Mesothelial cell of epicardium (in vitro differentiated cells): ENCODE results near the gene RHBDF2. TPM values are rescaled to one million over a fixed set of nuclear protein-coding genes. Genes with fewer than 3 reads are reported as not detected.

ENCODE experiments used
- DNase-seq, 2 experiments: peaks; one replicate each; pipeline ENCODE4 v3.0.0; 2021; ENCODE audit warnings: low spot score in 2 of 2; ENCODE audit not compliant: unreplicated experiment in 2 of 2
- H3K27ac Mint-ChIP-seq: 2 replicates; pipeline ENCODE4 v1.8.0; 2021; ENCODE audit warnings: mixed read lengths
- H3K27me3 Mint-ChIP-seq: 2 replicates; pipeline ENCODE4 v1.8.0; 2021; ENCODE audit warnings: low read depth, mixed read lengths
- H3K36me3 Mint-ChIP-seq: 2 replicates; pipeline ENCODE4 v1.8.0; 2021; ENCODE audit warnings: mixed read lengths
- H3K4me1 Mint-ChIP-seq: 2 replicates; pipeline ENCODE4 v1.8.0; 2021; ENCODE audit warnings: mixed read lengths
- H3K4me3 Mint-ChIP-seq: 2 replicates; pipeline ENCODE4 v1.8.0; 2021; ENCODE audit warnings: mild to moderate bottlenecking, moderate library complexity, mixed read lengths
- H3K9me3 Mint-ChIP-seq: 2 replicates; pipeline ENCODE4 v1.8.0; 2021; ENCODE audit warnings: mixed read lengths
- total RNA-seq: library from RNA; stranded (reverse); gene quantifications from 3 replicates; pipeline ENCODE4 v1.2.1, GENCODE V29; 2021
- TF ChIP-seq, protein P1 (sequence below): fragments of 200-600 bp; sonication (generic); IDR thresholded peaks from one replicate; pipeline ENCODE4 v1.5.0; 2021; ENCODE audit warnings: antibody characterized with exemption; ENCODE audit not compliant: unreplicated experiment

Gene RHBDF2
- total RNA-seq, 1 donor from 2014 or later = 21.5 TPM

DNA sequence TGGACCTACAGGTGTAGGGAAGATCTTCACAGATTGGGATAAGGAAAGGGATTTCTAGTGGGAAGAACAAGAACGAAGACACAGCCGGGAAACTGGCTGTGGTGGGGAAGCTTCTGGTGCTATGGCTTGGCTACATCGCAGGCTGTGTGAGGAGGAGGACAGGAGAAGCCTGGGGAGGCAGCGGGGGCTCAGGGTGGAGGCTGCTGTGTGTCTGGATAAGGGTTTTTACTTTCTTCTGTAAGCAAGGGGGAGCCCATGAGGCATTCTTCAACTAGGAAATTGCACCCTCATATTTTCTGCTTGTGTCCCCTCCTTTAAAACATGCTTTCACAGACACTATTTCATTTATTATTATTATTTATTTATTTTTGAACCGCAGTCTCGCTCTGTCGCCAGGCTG lies 2.9 kb upstream of the RHBDF2 start:
- H3K27me3 Mint-ChIP-seq = peaks cover 23% of the 10 kb centered on the region
- no peak overlapping the region for H3K27ac Mint-ChIP-seq
- TF ChIP-seq, protein P1, sequence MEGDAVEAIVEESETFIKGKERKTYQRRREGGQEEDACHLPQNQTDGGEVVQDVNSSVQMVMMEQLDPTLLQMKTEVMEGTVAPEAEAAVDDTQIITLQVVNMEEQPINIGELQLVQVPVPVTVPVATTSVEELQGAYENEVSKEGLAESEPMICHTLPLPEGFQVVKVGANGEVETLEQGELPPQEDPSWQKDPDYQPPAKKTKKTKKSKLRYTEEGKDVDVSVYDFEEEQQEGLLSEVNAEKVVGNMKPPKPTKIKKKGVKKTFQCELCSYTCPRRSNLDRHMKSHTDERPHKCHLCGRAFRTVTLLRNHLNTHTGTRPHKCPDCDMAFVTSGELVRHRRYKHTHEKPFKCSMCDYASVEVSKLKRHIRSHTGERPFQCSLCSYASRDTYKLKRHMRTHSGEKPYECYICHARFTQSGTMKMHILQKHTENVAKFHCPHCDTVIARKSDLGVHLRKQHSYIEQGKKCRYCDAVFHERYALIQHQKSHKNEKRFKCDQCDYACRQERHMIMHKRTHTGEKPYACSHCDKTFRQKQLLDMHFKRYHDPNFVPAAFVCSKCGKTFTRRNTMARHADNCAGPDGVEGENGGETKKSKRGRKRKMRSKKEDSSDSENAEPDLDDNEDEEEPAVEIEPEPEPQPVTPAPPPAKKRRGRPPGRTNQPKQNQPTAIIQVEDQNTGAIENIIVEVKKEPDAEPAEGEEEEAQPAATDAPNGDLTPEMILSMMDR = no peak
- H3K36me3 Mint-ChIP-seq = no peaks in the 10 kb centered on the region
- no peak for DNase-seq
- peaks cover 30% of the 10 kb centered on the region for H3K4me1 Mint-ChIP-seq
- H3K4me3 Mint-ChIP-seq = no peak overlapping the region
- no peaks in the 10 kb centered on the region for H3K9me3 Mint-ChIP-seq

- Mint-ChIP-seq H3K27me3 (peaks cover 12% of the 10 kb centered on the region), H3K4me3 (no peak overlapping the region), H3K36me3 (no peaks in the 10 kb centered on the region), H3K9me3 (no peaks in the 10 kb centered on the region), H3K4me1 (peaks cover 44% of the 10 kb centered on the region), H3K27ac (no peak overlapping the region)
- no peak for DNase-seq
- TF ChIP-seq, protein P1 = no peak
These were observed 1.4 kb upstream of the RHBDF2 start for GRCh38 chr17:76502341-76503211.

DNA sequence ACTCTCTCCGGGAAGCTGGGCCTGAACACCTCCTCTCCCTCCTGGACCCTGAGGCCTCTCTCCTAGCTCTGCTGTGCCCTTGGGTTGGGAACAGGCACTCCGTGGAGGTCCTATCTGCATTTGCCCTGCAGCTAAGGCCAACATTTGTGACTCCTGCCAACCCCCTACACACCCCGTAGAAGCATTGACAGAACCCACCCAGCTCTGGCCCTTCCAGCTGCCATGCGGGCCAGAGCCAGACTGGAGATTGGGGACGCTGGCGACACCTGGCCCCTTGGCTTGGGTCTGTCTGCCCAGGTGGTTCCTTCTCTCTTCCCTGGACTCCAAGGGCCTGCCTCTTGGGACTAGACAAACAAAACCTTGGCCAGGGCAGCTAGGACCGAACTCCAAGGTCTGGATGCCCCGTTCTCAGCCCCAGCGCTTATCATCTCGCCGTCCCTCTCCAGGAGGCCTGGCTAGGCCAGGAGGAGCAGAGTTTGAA lies 644 bp upstream of the RHBDF2 start:
- no peak for DNase-seq
- Mint-ChIP-seq H3K4me1 (peaks cover 44% of the 10 kb centered on the region), H3K9me3 (no peaks in the 10 kb centered on the region), H3K4me3 (peak overlapping the region; percentile 76), H3K27me3 (peaks cover 7% of the 10 kb centered on the region), H3K36me3 (no peaks in the 10 kb centered on the region), H3K27ac (peak overlapping the region; percentile 90)
- TF ChIP-seq, protein P1 = no peak

DNA sequence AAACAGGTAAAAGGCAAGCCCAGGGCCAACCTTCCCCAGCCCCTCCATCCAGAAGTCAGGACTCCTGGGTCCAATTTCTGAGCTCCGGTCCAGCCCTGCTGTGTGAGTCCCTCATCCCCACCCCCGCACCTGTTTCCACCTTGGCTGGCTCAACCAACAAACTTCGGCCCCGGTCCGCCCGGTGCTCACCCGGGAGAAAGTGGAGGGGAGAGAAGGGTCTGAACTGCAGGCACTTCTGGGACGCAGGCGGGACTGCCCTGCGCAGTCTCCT lies 541 bp downstream of the RHBDF2 start:
- Mint-ChIP-seq H3K36me3 (no peaks in the 10 kb centered on the region), H3K27ac (no peak overlapping the region), H3K4me3 (peak overlapping the region; percentile 69), H3K27me3 (peaks cover 5% of the 10 kb centered on the region), H3K9me3 (no peaks in the 10 kb centered on the region), H3K4me1 (peaks cover 44% of the 10 kb centered on the region)
- TF ChIP-seq, protein P1 = no peak
- DNase-seq = no peak

- no peak overlapping the region for H3K27ac Mint-ChIP-seq
- no peaks in the 10 kb centered on the region for H3K36me3 Mint-ChIP-seq
- no peak for DNase-seq
- H3K4me3 Mint-ChIP-seq = peak overlapping the region; percentile 69
- H3K9me3 Mint-ChIP-seq = no peaks in the 10 kb centered on the region
- H3K4me1 Mint-ChIP-seq = peaks cover 44% of the 10 kb centered on the region
- peaks cover 5% of the 10 kb centered on the region for H3K27me3 Mint-ChIP-seq
- TF ChIP-seq, protein P1 = no peak
These were observed 1.0 kb downstream of the RHBDF2 start for GRCh38 chr17:76500074-76500746.
